HG02852 (cell line): Measurements from ENCODE around the gene CTNNA3.

ENCODE experiments used
- ATAC-seq: cut with Tn5 transposase; IDR thresholded peaks from one replicate; pipeline ENCODE4 v1.9.1; 2021; ENCODE audit warnings: mild to moderate bottlenecking, moderate library complexity; ENCODE audit not compliant: unreplicated experiment

Gene CTNNA3

GRCh38 chr10:66964946-66965345, 731.0 kb downstream of the CTNNA3 start:
- ATAC-seq, result no peak

- no peak for ATAC-seq
Measured at GRCh38 chr10:66958466-66958865, 737.5 kb downstream of the CTNNA3 start.

- ATAC-seq, result no peak
Measured at GRCh38 chr10:66951896-66952295, 744.1 kb downstream of the CTNNA3 start.

- no peak for ATAC-seq
Measured at GRCh38 chr10:66943590-66943989, 752.4 kb downstream of the CTNNA3 start.

GRCh38 chr10:66942407-66942806, 753.6 kb downstream of the CTNNA3 start:
- no peak for ATAC-seq

- no peak for ATAC-seq
Measured at GRCh38 chr10:66941491-66941890, 754.5 kb downstream of the CTNNA3 start.

- ATAC-seq, result no peak
Measured at GRCh38 chr10:66940965-66941364, 755.0 kb downstream of the CTNNA3 start.

- ATAC-seq, result no peak
Measured at GRCh38 chr10:66934711-66935110, 761.3 kb downstream of the CTNNA3 start.

- ATAC-seq, result no peak
Measured at GRCh38 chr10:66931949-66932343, 764.0 kb downstream of the CTNNA3 start.

GRCh38 chr10:66931340-66931948, 764.6 kb downstream of the CTNNA3 start:
- ATAC-seq, result peak; percentile 87

- no peak for ATAC-seq
Measured at GRCh38 chr10:66929375-66929774, 766.6 kb downstream of the CTNNA3 start.

- no peak for ATAC-seq
Measured at GRCh38 chr10:66928776-66929175, 767.2 kb downstream of the CTNNA3 start.

GRCh38 chr10:66927971-66928770, 767.8 kb downstream of the CTNNA3 start:
- no peak for ATAC-seq

- ATAC-seq, result no peak
Measured at GRCh38 chr10:66927251-66927935, 768.6 kb downstream of the CTNNA3 start.

- no peak for ATAC-seq
Measured at GRCh38 chr10:66926841-66927240, 769.2 kb downstream of the CTNNA3 start.

- peak; percentile 100 for ATAC-seq
Measured at GRCh38 chr10:66925896-66926715, 769.9 kb downstream of the CTNNA3 start, which contains the start of gene LRRTM3. Gene LRRTM3 (plus strand): TSS chr10:66926036.

- no peak for ATAC-seq
Measured at GRCh38 chr10:66925373-66925772, 770.6 kb downstream of the CTNNA3 start.

GRCh38 chr10:66924674-66925345, 771.2 kb downstream of the CTNNA3 start:
- ATAC-seq, result no peak

GRCh38 chr10:66919248-66919647, 776.7 kb downstream of the CTNNA3 start:
- ATAC-seq, result no peak

GRCh38 chr10:66917104-66917503, 778.9 kb downstream of the CTNNA3 start:
- no peak for ATAC-seq
